ENCODE measurements around the gene TUBB6. TPM values are rescaled to one million over a fixed set of nuclear protein-coding genes. Genes with fewer than 3 reads are reported as not detected.
A peak's percentile ranks its signal among the peaks of the same experiment; 100 is the strongest.

The TUBB6 gene
- total RNA-seq, 4 donors from 2014 or later, result 316 to 921 (median 720) TPM

DNA sequence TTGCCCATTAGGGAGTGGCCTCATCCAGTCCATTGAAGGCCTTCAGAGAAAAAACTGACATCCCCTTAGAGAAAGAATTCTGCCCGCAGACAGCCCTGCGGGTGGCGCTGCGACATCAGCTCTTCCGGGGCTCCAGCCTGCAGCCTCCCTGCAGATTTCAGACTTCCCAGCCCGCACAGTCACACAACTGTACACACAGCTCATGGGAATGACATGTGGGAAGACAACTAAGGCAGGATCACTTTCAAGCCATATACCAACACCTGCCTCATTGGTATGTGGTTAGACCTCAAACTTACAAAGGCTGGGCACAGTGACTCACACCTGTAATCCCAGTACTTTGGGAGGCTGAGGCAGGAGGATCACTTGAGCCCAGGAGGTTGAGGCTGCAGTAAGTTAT, 24.8 kb upstream of the TUBB6 start:
- ATAC-seq (ENCODE audit: low FRiP score), result no peak
- DNase-seq (ENCODE audit: low spot score), result no peak
- TF ChIP-seq, protein P1, sequence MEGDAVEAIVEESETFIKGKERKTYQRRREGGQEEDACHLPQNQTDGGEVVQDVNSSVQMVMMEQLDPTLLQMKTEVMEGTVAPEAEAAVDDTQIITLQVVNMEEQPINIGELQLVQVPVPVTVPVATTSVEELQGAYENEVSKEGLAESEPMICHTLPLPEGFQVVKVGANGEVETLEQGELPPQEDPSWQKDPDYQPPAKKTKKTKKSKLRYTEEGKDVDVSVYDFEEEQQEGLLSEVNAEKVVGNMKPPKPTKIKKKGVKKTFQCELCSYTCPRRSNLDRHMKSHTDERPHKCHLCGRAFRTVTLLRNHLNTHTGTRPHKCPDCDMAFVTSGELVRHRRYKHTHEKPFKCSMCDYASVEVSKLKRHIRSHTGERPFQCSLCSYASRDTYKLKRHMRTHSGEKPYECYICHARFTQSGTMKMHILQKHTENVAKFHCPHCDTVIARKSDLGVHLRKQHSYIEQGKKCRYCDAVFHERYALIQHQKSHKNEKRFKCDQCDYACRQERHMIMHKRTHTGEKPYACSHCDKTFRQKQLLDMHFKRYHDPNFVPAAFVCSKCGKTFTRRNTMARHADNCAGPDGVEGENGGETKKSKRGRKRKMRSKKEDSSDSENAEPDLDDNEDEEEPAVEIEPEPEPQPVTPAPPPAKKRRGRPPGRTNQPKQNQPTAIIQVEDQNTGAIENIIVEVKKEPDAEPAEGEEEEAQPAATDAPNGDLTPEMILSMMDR (IDR thresholded peaks at IDR 0.05), result no peak

DNA sequence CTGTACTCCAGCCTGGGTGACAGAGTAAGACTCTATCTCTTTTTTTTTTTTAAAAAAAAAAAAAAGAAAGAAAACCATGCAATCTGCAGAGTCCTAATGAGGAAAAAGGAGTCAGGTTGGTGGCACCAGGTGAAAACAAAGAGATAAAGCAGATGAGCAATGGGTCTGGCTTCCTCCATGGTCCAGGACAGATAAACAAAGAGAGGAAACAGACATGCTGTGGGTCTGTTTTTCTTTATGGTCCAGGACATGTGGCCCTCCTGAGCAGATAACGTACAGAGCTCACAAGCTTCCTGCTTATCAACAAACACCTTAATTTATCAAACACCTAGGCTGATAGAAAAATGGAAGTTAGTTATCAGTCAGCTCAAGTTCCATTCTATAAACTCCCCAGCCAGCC, 24.4 kb upstream of the TUBB6 start:
- DNase-seq (ENCODE audit: low spot score), result no peak
- TF ChIP-seq, protein P1 (IDR thresholded peaks at IDR 0.05), result no peak
- no peak for ATAC-seq (ENCODE audit: low FRiP score)

DNA sequence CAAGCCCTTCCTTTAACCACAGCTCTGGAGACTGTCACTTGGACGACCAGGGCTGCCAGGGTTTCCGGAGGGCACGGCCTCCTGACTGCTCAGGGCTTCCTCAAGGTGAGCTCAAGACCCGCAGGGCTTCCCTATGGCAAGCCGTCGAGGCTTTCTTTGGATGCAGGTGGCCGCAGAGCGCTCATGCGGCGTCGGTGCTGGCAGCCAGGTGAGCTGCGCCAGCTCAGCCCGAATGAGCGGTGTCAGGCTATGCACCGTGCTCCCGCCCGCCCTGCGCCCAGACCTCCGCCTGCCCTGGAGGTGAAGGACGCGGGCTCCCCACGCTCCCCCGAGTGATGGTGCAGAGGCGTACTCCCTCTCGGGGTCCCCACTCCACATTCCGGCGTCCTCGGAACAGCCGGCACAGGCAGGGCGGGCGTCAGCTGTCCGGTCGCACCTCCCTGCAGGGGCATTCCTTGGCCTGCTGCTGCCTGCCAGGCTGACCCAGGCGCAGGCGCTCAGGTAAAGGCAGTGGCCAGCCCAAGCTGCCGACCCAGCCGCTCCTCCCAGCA, 20.8 kb upstream of the TUBB6 start:
- no peak for DNase-seq (ENCODE audit: low spot score)
- TF ChIP-seq, protein P1 (IDR thresholded peaks at IDR 0.05), result no peak
- peak; percentile 31 for ATAC-seq (ENCODE audit: low FRiP score)

DNA sequence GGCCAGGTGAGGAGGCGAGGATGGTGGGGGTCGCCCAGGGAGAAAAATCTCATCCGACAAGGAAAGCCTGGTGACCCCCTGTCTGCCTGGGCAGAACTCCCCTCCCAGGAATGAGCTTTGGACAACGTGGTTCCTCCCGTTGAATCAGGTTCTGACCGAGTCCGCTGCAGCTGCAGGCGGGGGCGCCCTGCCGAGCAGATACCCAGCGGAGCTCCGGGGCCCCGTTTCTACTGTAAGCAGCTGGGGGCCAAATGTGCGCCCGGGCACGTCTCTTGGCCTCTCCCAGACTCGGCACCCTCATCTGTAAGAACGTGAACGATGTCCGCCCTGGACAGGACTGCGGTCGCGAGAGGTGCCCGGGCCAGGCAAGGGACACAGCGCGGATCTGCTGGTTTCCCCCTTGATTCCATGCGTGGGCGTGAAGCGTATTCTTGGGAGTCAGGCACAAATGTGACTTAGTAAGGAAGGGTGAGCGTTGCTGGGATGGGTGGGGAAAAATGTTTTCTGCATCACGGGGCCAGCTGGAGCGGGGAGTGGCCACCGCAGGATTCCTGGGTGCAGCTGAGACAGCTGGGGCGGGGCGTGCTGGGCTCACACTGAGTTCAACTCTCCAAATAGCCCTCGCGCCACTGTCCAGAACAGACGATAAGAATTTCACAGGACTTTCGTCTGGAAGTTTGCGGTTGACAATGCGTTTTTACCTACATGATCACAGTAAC, 20.2 kb upstream of the TUBB6 start:
- DNase-seq (ENCODE audit: low spot score), result peak; percentile 55
- ATAC-seq (ENCODE audit: low FRiP score), result peak; percentile 94
- TF ChIP-seq, protein P1 (IDR thresholded peaks at IDR 0.05), result no peak

DNA sequence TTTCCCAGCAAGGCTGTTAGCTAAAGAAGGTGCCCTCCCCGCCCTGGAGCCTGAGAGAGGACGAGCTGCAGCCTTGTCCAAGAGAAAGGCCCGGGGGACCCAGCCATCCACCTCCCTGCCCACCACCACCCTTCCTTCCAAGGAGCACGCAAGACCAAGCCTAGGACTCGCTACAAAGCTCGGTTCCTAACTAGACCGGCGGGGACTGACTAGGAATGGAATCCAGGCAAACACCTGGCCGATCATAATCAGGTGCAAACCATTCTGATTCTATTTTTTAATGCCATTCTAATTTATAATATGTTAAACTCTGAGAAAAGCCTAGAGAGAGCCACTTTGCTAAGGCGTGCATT, 19.7 kb upstream of the TUBB6 start:
- no peak for DNase-seq (ENCODE audit: low spot score)
- TF ChIP-seq, protein P1 (IDR thresholded peaks at IDR 0.05), result no peak
- peak; percentile 2 for ATAC-seq (ENCODE audit: low FRiP score)

DNA sequence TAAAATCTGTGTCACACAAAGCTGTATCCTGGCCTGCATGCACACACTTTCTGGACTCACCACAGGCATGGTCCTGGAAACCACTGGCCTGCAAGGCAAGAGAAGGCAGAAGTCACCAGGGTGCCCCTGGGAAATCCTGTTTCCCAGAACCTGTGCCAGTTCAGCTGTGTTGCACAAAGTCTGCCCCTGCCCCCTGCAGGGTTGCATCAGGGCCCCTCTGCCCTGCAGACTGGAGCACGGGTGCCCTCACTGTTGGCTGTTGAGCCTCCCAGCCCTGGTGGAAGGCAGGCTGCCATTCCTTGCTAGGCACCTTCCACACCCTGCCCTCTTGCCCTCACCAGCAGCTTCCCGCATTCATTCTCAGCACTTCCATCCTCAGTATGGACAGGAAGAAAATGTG, 18.0 kb upstream of the TUBB6 start:
- ATAC-seq (ENCODE audit: low FRiP score), result no peak

More for the DNA sequence above, 18.0 kb upstream of the TUBB6 start:
- TF ChIP-seq, protein P1 (IDR thresholded peaks at IDR 0.05), result no peak
- DNase-seq (ENCODE audit: low spot score), result peak; percentile 3
